HepG2 (cell line): ENCODE data around the gene CTNNA3. TPM values are rescaled to one million over a fixed set of nuclear protein-coding genes. Genes with fewer than 3 reads are reported as not detected.

Experiments used
- ATAC-seq: fragments of 200-7000 bp; cut with Tn5 transposase; 3 replicates; pipeline ENCODE4 v1.9.1; 2020; ENCODE audit warnings: mild to moderate bottlenecking, moderate library complexity
- BruUV-seq: library from RNA; stranded (reverse); fragments of 400-500 nt; replicated peaks from 2 replicates; lab custom pipeline; 2021; lab: Mats Ljungman, UMichigan
- CTCF ChIA-PET: fragments of 300-600 bp; formaldehyde crosslinking; extraction: SDS; loops from one replicate; lab custom pipeline; 2021; ENCODE audit warnings: low total read pairs, inconsistent platforms, low intra/inter-chr PET ratio; lab: Yijun Ruan, JAX
- POLR2A ChIA-PET: fragments of 350-600 bp; sonication (Branson Sonifier 250); formaldehyde crosslinking; loops from one replicate; lab custom pipeline; 2020; ENCODE audit warnings: antibody characterized with exemption, inconsistent platforms; lab: Yijun Ruan, JAX
- DNase-seq: peaks from one replicate; pipeline ENCODE4 v3.0.0-alpha.2; 2015; ENCODE audit warnings: low spot score
- FAIRE-seq: peaks from 3 replicates; lab custom pipeline; 2011; peaks lifted over from hg19 to GRCh38; lab: Jason Lieb, UNC
- H2AFZ ChIP-seq: one replicate; pipeline ENCODE4 v1.6.1; 2011; ENCODE audit warnings: low read length, inconsistent platforms
- H3K27ac ChIP-seq: fragments of 300-600 bp; 3 replicates; pipeline ENCODE4 v1.8.0; 2011; ENCODE audit warnings: mixed run types, mild to moderate bottlenecking, mixed read lengths, low read length, inconsistent platforms; ENCODE audit not compliant: insufficient read depth; ENCODE audit errors: extremely low read length
- H3K27me3 ChIP-seq, 2 experiments: fragments of 200-600 bp in 1 of 2; 2 replicates in 1 of 2; 3 replicates in 1 of 2; pipeline versions ENCODE4 v1.6.0 to v1.8.0; 2011; ENCODE audit warnings: low read length in 2 of 2, mild to moderate bottlenecking in 2 of 2, moderate library complexity in 2 of 2, inconsistent platforms in 1 of 2; ENCODE audit not compliant: insufficient read depth in 2 of 2, control insufficient read depth in 1 of 2
- H3K36me3 ChIP-seq, 2 experiments: fragments of 200-600 bp in 1 of 2; replicated peaks in 1 of 2; 2 replicates in 1 of 2; 3 replicates in 1 of 2; pipeline versions ENCODE4 v1.5.1 to v1.8.0; 2011; ENCODE audit warnings: low read length in 2 of 2, inconsistent platforms in 1 of 2; ENCODE audit not compliant: insufficient read depth in 2 of 2, control insufficient read depth in 1 of 2
- H3K4me1 ChIP-seq: 2 replicates; pipeline ENCODE4 v1.5.1; 2012; ENCODE audit warnings: low read length, inconsistent platforms; ENCODE audit not compliant: insufficient read depth
- H3K4me2 ChIP-seq: 2 replicates; pipeline ENCODE4 v1.6.0; 2011; ENCODE audit warnings: low read depth, low read length, inconsistent platforms
- H3K4me3 ChIP-seq, 3 experiments: fragments of 200-600 bp in 1 of 3; sonication (generic), shearing (Covaris generic) in 1 of 3; replicated peaks in 1 of 3; 2 replicates each; pipeline ENCODE4 v1.5.1; 2011 to 2016; ENCODE audit warnings: low read length in 3 of 3, inconsistent platforms in 2 of 3, low read depth in 2 of 3, mild to moderate bottlenecking in 2 of 3, control low read depth in 1 of 3, mixed read lengths in 1 of 3; ENCODE audit not compliant: insufficient read depth in 1 of 3
- H3K79me2 ChIP-seq: one replicate; pipeline ENCODE4 v1.6.1; 2011; ENCODE audit warnings: low read length, inconsistent platforms; ENCODE audit not compliant: insufficient read depth
- H3K9ac ChIP-seq: 2 replicates; pipeline ENCODE4 v1.6.0; 2011; ENCODE audit warnings: mild to moderate bottlenecking, low read depth, low read length, inconsistent platforms; ENCODE audit not compliant: insufficient read depth
- H3K9me3 ChIP-seq: 2 replicates; pipeline ENCODE4 v1.5.1; 2012; ENCODE audit warnings: mild to moderate bottlenecking, low read length
- H4K20me1 ChIP-seq: 2 replicates; pipeline ENCODE4 v1.6.0; 2011; ENCODE audit warnings: inconsistent platforms, mild to moderate bottlenecking, low read length, moderate library complexity; ENCODE audit not compliant: insufficient read depth
- CENPT ChIP-seq: sonication (generic); formaldehyde crosslinking; IDR thresholded peaks from 2 replicates; pipeline ENCODE4 v1.8.0; 2022; ENCODE audit warnings: low read depth, mild to moderate bottlenecking, moderate library complexity, missing genetic modification reagents
- ESRRA ChIP-seq: sonication (generic); formaldehyde crosslinking; IDR thresholded peaks from 2 replicates; pipeline ENCODE4 v1.5.1; 2020; ENCODE audit warnings: mild to moderate bottlenecking, low read depth, missing genetic modification reagents
- FOXM1 ChIP-seq: sonication (generic); formaldehyde crosslinking; IDR thresholded peaks from 2 replicates; pipeline ENCODE4 v1.5.0; 2020; ENCODE audit warnings: missing genetic modification reagents
- KAT7 ChIP-seq: IDR thresholded peaks from 2 replicates; pipeline ENCODE4 v1.6.1; 2018; ENCODE audit warnings: borderline replicate concordance, missing compliant biosample characterization
- MBNL3 ChIP-seq: fragments of 250-450 bp; sonication (Bioruptor Pico); conservative IDR thresholded peaks from 2 replicates; pipeline ENCODE4 v1.8.0; 2022; ENCODE audit warnings: mild to moderate bottlenecking, inconsistent platforms
- NFIB ChIP-seq: sonication (generic); formaldehyde crosslinking; IDR thresholded peaks from 2 replicates; pipeline ENCODE4 v1.9.0; 2021; ENCODE audit warnings: missing genetic modification reagents, mild to moderate bottlenecking, borderline replicate concordance
- PRPF4 ChIP-seq: fragments of 200-400 bp; formaldehyde crosslinking; IDR thresholded peaks from 2 replicates; pipeline ENCODE4 v1.6.1; 2016; ENCODE audit warnings: low read length, low read depth; ENCODE audit not compliant: poor library complexity, severe bottlenecking
- SATB2 ChIP-seq: sonication (generic); formaldehyde crosslinking; IDR thresholded peaks from 2 replicates; pipeline ENCODE4 v1.5.0; 2020; ENCODE audit warnings: missing genetic modification reagents
- SRSF4 ChIP-seq: fragments of 200-400 bp; formaldehyde crosslinking; IDR thresholded peaks from one replicate; pipeline ENCODE4 v1.6.1; 2018; ENCODE audit warnings: mild to moderate bottlenecking, low read depth, low read length, moderate library complexity; ENCODE audit not compliant: poor library complexity, severe bottlenecking
- ZNF225 ChIP-seq: sonication (generic); formaldehyde crosslinking; IDR thresholded peaks from 2 replicates; pipeline ENCODE4 v1.4.0; 2020; ENCODE audit warnings: mild to moderate bottlenecking, missing genetic modification reagents
- ZNF30 ChIP-seq: sonication (generic); formaldehyde crosslinking; IDR thresholded peaks from 2 replicates; pipeline ENCODE4 v1.5.0; 2020; ENCODE audit warnings: mild to moderate bottlenecking, missing genetic modification reagents
- ZNF775 ChIP-seq: sonication (generic); formaldehyde crosslinking; IDR thresholded peaks from 2 replicates; pipeline ENCODE4 v1.4.0; 2020; ENCODE audit warnings: missing genetic modification reagents, mild to moderate bottlenecking, moderate library complexity, borderline replicate concordance
- WGBS: methylation state at CpG from one replicate; pipeline ENCODE4 v1.1.6; 2017; ENCODE audit warnings: low lambda C conversion rate; 5-methylcytosine and 5-hydroxymethylcytosine counted together
- in situ Hi-C: cut with HindIII; loops from 2 replicates; pipeline ENCODE4 v1.10.0; 2017; ENCODE audit warnings: low pct_unique_long_range_greater_than_20kb; ENCODE audit not compliant: extremely low pct_ligation_motif_present
- intact Hi-C: fragments of 100-400 bp; cut with micrococcal nuclease; formaldehyde crosslinking; loops from one replicate; pipeline ENCODE4 v1.10.0; 2022; ENCODE audit not compliant: unreplicated experiment
- polyA plus RNA-seq, 8 experiments: library from polyadenylated mRNA; depleted of rRNA in 3 of 8; stranded (reverse) in 7 of 8; unstranded in 1 of 8; fragments of >200 nt; fragmentation: Illumina TruSeq in 4 of 8; extraction: Trizol in 4 of 8; gene quantifications; 2 replicates each; pipeline versions ENCODE4 v1.2.1 to v1.2.3, GENCODE V29; 2011 to 2016; ENCODE audit warnings: low read depth in 4 of 8, missing spikeins in 1 of 8, mixed read lengths in 1 of 8; ENCODE audit not compliant: insufficient read depth in 1 of 8
- total RNA-seq, 5 experiments: library from RNA; depleted of rRNA; stranded (reverse); fragments of >200 nt; fragmentation: Illumina TruSeq; extraction: Trizol; gene quantifications; 2 replicates each; pipeline ENCODE4 v1.2.3, GENCODE V29; 2016; ENCODE audit warnings: low read depth in 1 of 5
- TF ChIP-seq, protein P1 (sequence below): sonication (generic); formaldehyde crosslinking; IDR thresholded peaks from 2 replicates; pipeline ENCODE4 v1.4.0; 2020; ENCODE audit warnings: mild to moderate bottlenecking, missing genetic modification reagents
- TF ChIP-seq, protein P2 (sequence below): sonication (generic); formaldehyde crosslinking; IDR thresholded peaks from 2 replicates; pipeline ENCODE4 v1.5.0; 2020; ENCODE audit warnings: missing genetic modification reagents

The CTNNA3 gene
- total and polyA plus RNA-seq, 2 of the 13 experiments (the other 11 are each of a cell fraction or from before 2014, with no cell fraction given) = not detected

DNA sequence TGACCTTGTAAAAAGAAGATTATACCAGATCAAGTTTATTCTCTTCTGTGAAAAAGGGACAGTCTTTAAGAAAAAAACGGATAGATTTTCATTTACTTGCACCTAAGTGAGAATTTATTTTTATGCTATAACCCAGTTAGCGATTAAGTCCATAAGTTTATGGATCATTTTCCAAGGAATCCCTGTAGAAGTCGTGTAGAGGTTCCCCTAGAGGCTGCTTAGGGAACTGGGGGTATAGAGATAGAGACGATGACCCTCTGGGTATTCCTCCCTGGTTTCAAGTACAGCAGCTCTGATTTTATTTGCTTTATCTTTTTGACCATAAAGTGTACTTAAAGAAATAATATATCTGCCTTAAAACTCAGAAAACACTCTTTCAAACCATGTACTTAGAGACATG, 1418.5 kb downstream of the CTNNA3 start (continued):
- TF ChIP-seq, protein P1, sequence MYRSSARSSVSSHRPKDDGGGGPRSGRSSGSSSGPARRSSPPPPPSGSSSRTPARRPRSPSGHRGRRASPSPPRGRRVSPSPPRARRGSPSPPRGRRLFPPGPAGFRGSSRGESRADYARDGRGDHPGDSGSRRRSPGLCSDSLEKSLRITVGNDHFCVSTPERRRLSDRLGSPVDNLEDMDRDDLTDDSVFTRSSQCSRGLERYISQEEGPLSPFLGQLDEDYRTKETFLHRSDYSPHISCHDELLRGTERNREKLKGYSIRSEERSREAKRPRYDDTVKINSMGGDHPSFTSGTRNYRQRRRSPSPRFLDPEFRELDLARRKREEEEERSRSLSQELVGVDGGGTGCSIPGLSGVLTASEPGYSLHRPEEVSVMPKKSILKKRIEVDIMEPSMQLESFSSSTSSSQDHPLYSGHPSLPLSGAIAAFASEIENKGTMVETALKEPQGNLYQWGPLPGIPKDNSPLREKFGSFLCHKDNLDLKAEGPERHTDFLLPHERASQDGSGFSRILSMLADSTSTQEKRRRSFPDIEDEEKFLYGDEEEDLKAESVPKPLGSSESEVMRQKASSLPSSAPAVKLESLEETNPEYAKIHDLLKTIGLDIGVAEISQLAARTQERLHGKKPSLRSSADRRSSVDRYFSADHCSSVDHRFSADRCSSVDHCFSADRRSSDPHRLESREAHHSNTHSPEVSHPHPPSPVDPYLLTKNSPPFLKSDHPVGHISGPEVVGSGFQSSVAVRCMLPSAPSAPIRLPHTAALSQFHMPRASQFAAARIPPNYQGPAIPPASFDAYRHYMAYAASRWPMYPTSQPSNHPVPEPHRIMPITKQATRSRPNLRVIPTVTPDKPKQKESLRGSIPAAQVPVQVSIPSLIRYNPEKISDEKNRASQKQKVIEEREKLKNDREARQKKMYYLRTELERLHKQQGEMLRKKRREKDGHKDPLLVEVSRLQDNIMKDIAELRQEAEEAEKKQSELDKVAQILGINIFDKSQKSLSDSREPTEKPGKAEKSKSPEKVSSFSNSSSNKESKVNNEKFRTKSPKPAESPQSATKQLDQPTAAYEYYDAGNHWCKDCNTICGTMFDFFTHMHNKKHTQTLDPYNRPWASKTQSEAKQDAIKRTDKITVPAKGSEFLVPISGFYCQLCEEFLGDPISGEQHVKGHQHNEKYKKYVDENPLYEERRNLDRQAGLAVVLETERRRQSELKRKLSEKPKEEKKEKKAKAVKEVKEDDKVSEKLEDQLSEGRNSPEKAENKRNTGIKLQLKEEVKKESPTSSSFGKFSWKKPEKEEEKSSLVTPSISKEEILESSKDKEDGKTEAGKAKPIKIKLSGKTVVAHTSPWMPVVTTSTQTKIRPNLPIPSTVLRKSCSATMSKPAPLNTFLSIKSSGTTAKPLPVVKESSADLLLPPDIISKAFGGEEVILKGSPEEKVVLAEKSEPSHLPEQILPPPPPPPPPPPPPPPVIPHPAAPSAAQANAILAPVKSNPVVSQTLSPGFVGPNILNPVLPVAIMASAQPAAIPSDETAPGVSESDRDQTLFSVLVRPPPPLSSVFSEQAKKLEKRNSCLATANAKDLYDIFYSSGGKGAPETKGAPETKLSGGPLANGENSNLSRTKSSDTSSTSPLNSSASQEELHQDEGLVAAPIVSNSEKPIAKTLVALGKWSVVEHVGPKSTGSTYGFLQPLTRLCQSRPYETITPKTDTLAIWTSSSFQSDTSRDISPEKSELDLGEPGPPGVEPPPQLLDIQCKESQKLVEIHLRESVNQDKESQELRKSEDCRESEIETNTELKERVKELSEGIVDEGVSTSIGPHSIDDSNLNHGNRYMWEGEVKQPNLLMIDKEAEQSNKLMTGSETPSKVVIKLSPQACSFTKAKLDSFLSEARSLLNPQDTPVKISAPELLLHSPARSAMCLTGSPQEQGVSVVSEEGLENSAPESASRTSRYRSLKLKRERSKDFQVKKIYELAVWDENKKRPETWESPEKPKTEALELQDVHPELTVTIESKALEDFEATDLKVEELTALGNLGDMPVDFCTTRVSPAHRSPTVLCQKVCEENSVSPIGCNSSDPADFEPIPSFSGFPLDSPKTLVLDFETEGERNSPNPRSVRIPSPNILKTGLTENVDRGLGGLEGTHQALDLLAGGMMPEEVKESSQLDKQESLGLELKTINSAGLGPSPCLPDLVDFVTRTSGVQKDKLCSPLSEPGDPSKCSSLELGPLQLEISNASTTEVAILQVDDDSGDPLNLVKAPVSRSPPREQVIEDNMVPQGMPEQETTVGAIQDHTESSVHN = no peak
- no peak for TF ChIP-seq ZNF775 (CRISPR knock-in tag)

DNA sequence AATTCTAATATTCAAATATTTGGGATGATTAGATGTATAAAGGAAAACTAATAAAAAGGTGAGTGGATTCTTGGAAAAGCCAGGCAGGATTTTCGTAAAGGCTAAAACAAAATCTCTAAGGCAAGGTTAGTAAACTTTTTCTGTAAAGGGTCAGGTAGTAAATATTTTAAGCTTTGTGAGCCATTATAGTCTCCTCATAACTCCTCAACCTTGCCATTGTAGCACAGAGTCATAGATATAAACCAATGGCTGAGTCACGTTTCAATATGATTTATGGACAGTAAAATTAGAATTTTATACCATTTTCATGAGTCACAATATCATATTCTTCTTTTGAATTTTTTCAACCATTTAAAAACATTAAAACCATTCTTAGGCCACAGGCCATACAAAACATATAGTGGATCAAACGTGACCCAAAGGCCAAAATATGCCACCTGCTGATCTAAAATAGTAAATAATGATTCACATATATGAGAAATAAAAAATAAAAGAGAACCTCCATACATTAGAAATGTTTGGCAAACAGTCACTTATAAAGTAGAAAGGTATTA, 1422.0 kb downstream of the CTNNA3 start:
- CTCF ChIA-PET = no interaction called here
- no peaks in the 10 kb centered on the region for H4K20me1 ChIP-seq
- no peak overlapping the region for H2AFZ ChIP-seq
- no peaks in the 10 kb centered on the region for H3K79me2 ChIP-seq
- POLR2A ChIA-PET = no interaction called here
- H3K27ac ChIP-seq = no peak overlapping the region
- H3K9me3 ChIP-seq = no peaks in the 10 kb centered on the region
- no peak overlapping the region for H3K4me3 ChIP-seq
- no peaks in the 10 kb centered on the region for H3K4me1 ChIP-seq
- WGBS = 4% methylated on average over 3 of the region's 3 CpGs
- in situ Hi-C loops = no loop called here
- intact Hi-C loops = no loop called here
- no peaks in the 10 kb centered on the region for H3K36me3 ChIP-seq
- ATAC-seq = no peak
- no peak for FAIRE-seq
- no peaks in the 10 kb centered on the region for H3K27me3 ChIP-seq
- no peak for DNase-seq
- H3K9ac ChIP-seq = no peak overlapping the region
- H3K4me2 ChIP-seq = no peak overlapping the region
- BruUV-seq = no TSS peak
- TF ChIP-seq PRPF4 (no peak), KAT7 (CRISPR knock-in tag) (no peak), SATB2 (no peak), ZNF30 (CRISPR knock-in tag) (no peak), SRSF4 (no peak), ESRRA (CRISPR knock-in tag) (no peak), FOXM1 (CRISPR knock-in tag) (no peak), MBNL3 (CRISPR knock-in tag) (no peak), CENPT (CRISPR knock-in tag) (no peak), NFIB (CRISPR knock-in tag) (no peak), ZNF225 (CRISPR knock-in tag) (no peak)
- TF ChIP-seq, protein P2, sequence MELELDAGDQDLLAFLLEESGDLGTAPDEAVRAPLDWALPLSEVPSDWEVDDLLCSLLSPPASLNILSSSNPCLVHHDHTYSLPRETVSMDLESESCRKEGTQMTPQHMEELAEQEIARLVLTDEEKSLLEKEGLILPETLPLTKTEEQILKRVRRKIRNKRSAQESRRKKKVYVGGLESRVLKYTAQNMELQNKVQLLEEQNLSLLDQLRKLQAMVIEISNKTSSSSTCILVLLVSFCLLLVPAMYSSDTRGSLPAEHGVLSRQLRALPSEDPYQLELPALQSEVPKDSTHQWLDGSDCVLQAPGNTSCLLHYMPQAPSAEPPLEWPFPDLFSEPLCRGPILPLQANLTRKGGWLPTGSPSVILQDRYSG (CRISPR knock-in tag) = no peak
